AG20443 (cell line): Measurements from ENCODE around the gene POLN.

Experiments
- DNase-seq: peaks from one replicate; pipeline ENCODE4 v3.0.0; 2012; ENCODE audit warnings: low spot score, mixed read lengths

Gene POLN

GRCh38 chr4:2105559-2105958 is 136.4 kb downstream of the POLN start:
- peak; percentile 61 for DNase-seq

- DNase-seq, result no peak
Measured at GRCh38 chr4:2104556-2105345, 137.2 kb downstream of the POLN start.

- no peak for DNase-seq
Measured at GRCh38 chr4:2103843-2104547, 137.9 kb downstream of the POLN start.

- DNase-seq, result no peak
Measured at GRCh38 chr4:2103127-2103842, 138.6 kb downstream of the POLN start.

- peak; percentile 7 for DNase-seq
Measured at GRCh38 chr4:2102045-2102883, 139.7 kb downstream of the POLN start.

GRCh38 chr4:2101346-2102044 is 140.4 kb downstream of the POLN start:
- peak; percentile 60 for DNase-seq

- peak; percentile 5 for DNase-seq
Measured at GRCh38 chr4:2096073-2096609, 145.8 kb downstream of the POLN start.

- peak; percentile 22 for DNase-seq
Measured at GRCh38 chr4:2095236-2096072, 146.5 kb downstream of the POLN start.

- DNase-seq, result no peak
Measured at GRCh38 chr4:2094545-2094944, 147.4 kb downstream of the POLN start.

GRCh38 chr4:2093265-2093664 is 148.7 kb downstream of the POLN start:
- DNase-seq, result no peak

- DNase-seq, result no peak
Measured at GRCh38 chr4:2092669-2093053, 149.3 kb downstream of the POLN start.

- no peak for DNase-seq
Measured at GRCh38 chr4:2091990-2092668, 149.8 kb downstream of the POLN start.

GRCh38 chr4:2090642-2091041 is 151.3 kb downstream of the POLN start:
- no peak for DNase-seq

- no peak for DNase-seq
Measured at GRCh38 chr4:2089222-2089621, 152.7 kb downstream of the POLN start.

GRCh38 chr4:2087170-2087569 is 154.8 kb downstream of the POLN start:
- DNase-seq, result no peak

GRCh38 chr4:2085496-2085901 is 156.4 kb downstream of the POLN start:
- DNase-seq, result no peak

- no peak for DNase-seq
Measured at GRCh38 chr4:2084316-2084715, 157.6 kb downstream of the POLN start.

GRCh38 chr4:2083826-2084160 is 158.1 kb downstream of the POLN start:
- DNase-seq, result no peak

GRCh38 chr4:2083116-2083825 is 158.7 kb downstream of the POLN start:
- no peak for DNase-seq
